Liver (tissue), 9 donors: ENCODE measurements around the gene CD300C. TPM values are rescaled to one million over a fixed set of nuclear protein-coding genes. Genes with fewer than 3 reads are reported as not detected.

Experiments
- DNase-seq: peaks from one replicate; pipeline ENCODE4 v3.0.0-alpha.2; 2017; ENCODE audit warnings: low spot score
- H3K27ac ChIP-seq, 2 donors: one replicate each; pipeline ENCODE4 v1.7.0; 2013; ENCODE audit warnings: inconsistent platforms in 2 of 2, low read length in 2 of 2, control low read depth in 1 of 2, low read depth in 1 of 2, mild to moderate bottlenecking in 1 of 2
- H3K27me3 ChIP-seq, 4 donors: one replicate each; pipeline versions ENCODE4 v1.6.1 to v1.7.0; 2013; ENCODE audit warnings: low read length in 3 of 4, inconsistent platforms in 1 of 4, mild to moderate bottlenecking in 1 of 4, moderate library complexity in 1 of 4; ENCODE audit not compliant: control insufficient read depth in 4 of 4, insufficient read depth in 4 of 4
- H3K36me3 ChIP-seq, 4 donors: one replicate each; pipeline versions ENCODE4 v1.6.1 to v1.7.0; 2013; ENCODE audit warnings: low read length in 3 of 4, mild to moderate bottlenecking in 3 of 4, low read depth in 1 of 4, moderate library complexity in 1 of 4; ENCODE audit not compliant: control insufficient read depth in 4 of 4, insufficient read depth in 3 of 4
- H3K4me1 ChIP-seq, 4 donors: one replicate each; pipeline versions ENCODE4 v1.6.1 to v1.7.0; 2013; ENCODE audit warnings: low read length in 3 of 4, mild to moderate bottlenecking in 3 of 4, moderate library complexity in 1 of 4; ENCODE audit not compliant: control insufficient read depth in 4 of 4, insufficient read depth in 4 of 4
- H3K4me3 ChIP-seq, 3 donors: one replicate each; pipeline versions ENCODE4 v1.6.1 to v1.7.0; 2013; ENCODE audit warnings: low read length in 3 of 3, control low read depth in 1 of 3, low read depth in 1 of 3, mild to moderate bottlenecking in 1 of 3
- H3K9ac ChIP-seq, 2 donors: one replicate each; pipeline ENCODE4 v1.7.0; 2013; ENCODE audit warnings: low read length in 2 of 2, mild to moderate bottlenecking in 2 of 2, moderate library complexity in 2 of 2, control low read depth in 1 of 2, low read depth in 1 of 2
- H3K9me3 ChIP-seq, 4 donors: one replicate each; pipeline versions ENCODE4 v1.6.1 to v1.7.0; 2013; ENCODE audit warnings: low read length in 3 of 4; ENCODE audit not compliant: control insufficient read depth in 4 of 4
- EGR1 ChIP-seq, 2 donors: IDR thresholded peaks; 2 replicates each; pipeline ENCODE4 v1.6.1; 2016 to 2018; ENCODE audit warnings: antibody characterized with exemption in 2 of 2, low read depth in 2 of 2
- FOXA1 ChIP-seq: IDR thresholded peaks from 2 replicates; pipeline ENCODE4 v1.6.1; 2016; ENCODE audit warnings: antibody characterized with exemption
- FOXA2 ChIP-seq: IDR thresholded peaks from 2 replicates; pipeline ENCODE4 v1.6.1; 2016; ENCODE audit warnings: antibody characterized with exemption
- GABPA ChIP-seq, 2 donors: IDR thresholded peaks in 1 of 2; conservative IDR thresholded peaks in 1 of 2; 2 replicates each; pipeline ENCODE4 v1.6.1; 2016; ENCODE audit warnings: antibody characterized with exemption in 2 of 2, mild to moderate bottlenecking in 1 of 2, moderate library complexity in 1 of 2
- HNF4A ChIP-seq, 2 donors: conservative IDR thresholded peaks; 2 replicates each; pipeline ENCODE4 v1.6.1; 2016; ENCODE audit warnings: antibody characterized with exemption in 2 of 2, mild to moderate bottlenecking in 2 of 2
- HNF4G ChIP-seq: IDR thresholded peaks from 2 replicates; pipeline ENCODE4 v1.6.1; 2016; ENCODE audit warnings: antibody characterized with exemption
- JUND ChIP-seq, 2 donors: IDR thresholded peaks; 2 replicates each; pipeline ENCODE4 v1.6.1; 2016; ENCODE audit warnings: antibody characterized with exemption in 2 of 2
- NR2F2 ChIP-seq: IDR thresholded peaks from 2 replicates; pipeline ENCODE4 v1.6.1; 2016; ENCODE audit warnings: antibody characterized with exemption
- RAD21 ChIP-seq, 2 donors: IDR thresholded peaks; 2 replicates each; pipeline ENCODE4 v1.6.1; 2016; ENCODE audit warnings: antibody characterized with exemption in 2 of 2, mild to moderate bottlenecking in 2 of 2
- RXRA ChIP-seq, 2 donors: IDR thresholded peaks; 2 replicates each; pipeline ENCODE4 v1.6.1; 2017 to 2018; ENCODE audit warnings: antibody characterized with exemption in 2 of 2, mild to moderate bottlenecking in 1 of 2
- TAF1 ChIP-seq: conservative IDR thresholded peaks from 2 replicates; pipeline ENCODE4 v1.6.1; 2016; ENCODE audit warnings: antibody characterized with exemption, mild to moderate bottlenecking
- YY1 ChIP-seq: IDR thresholded peaks from 2 replicates; pipeline ENCODE4 v1.6.1; 2016; ENCODE audit warnings: antibody characterized with exemption, mild to moderate bottlenecking
- WGBS: extraction: QIAGEN DNeasy Blood & Tissue Kit; methylation state at CpG from one replicate; pipeline ENCODE4 v1.1.7; 2013; 5-methylcytosine and 5-hydroxymethylcytosine counted together
- polyA plus RNA-seq, 2 donors: library from polyadenylated mRNA; stranded (reverse) in 1 of 2; unstranded in 1 of 2; fragments of 200-250 nt in 1 of 2; fragments of >200 nt in 1 of 2; fragmentation: Nextera tagmentation in 1 of 2; extraction: Ambion mirVana in 1 of 2; gene quantifications; one replicate each; pipeline versions ENCODE4 v1.2.1 to v1.2.3, GENCODE V29; 2013 to 2015
- total RNA-seq, 2 donors: library from RNA; depleted of rRNA; stranded (reverse); fragments of >200 nt; gene quantifications; one replicate each; pipeline ENCODE4 v1.2.3, GENCODE V29; 2014
- TF ChIP-seq, protein P1 (sequence below): IDR thresholded peaks from 2 replicates; pipeline ENCODE4 v1.6.1; 2016; ENCODE audit warnings: antibody characterized with exemption
- TF ChIP-seq, protein P2 (sequence below): IDR thresholded peaks from 2 replicates; pipeline ENCODE4 v1.6.1; 2016; ENCODE audit warnings: antibody characterized with exemption
- TF ChIP-seq, protein P3 (sequence below): IDR thresholded peaks from 2 replicates; pipeline ENCODE4 v1.6.1; 2016; ENCODE audit warnings: antibody characterized with exemption, mild to moderate bottlenecking
- TF ChIP-seq, protein P4 (sequence below): IDR thresholded peaks from 2 replicates; pipeline ENCODE4 v1.6.1; 2016; ENCODE audit warnings: antibody characterized with exemption
- donor health status: healthy.
- donor health status: healthy.
- donor health status: healthy.
- donor health status: healthy.
- donor health status: healthy.

CD300C gene
- total and polyA plus RNA-seq, 4 donors: 0.17 to 1.5 (median 1.0) TPM

DNA sequence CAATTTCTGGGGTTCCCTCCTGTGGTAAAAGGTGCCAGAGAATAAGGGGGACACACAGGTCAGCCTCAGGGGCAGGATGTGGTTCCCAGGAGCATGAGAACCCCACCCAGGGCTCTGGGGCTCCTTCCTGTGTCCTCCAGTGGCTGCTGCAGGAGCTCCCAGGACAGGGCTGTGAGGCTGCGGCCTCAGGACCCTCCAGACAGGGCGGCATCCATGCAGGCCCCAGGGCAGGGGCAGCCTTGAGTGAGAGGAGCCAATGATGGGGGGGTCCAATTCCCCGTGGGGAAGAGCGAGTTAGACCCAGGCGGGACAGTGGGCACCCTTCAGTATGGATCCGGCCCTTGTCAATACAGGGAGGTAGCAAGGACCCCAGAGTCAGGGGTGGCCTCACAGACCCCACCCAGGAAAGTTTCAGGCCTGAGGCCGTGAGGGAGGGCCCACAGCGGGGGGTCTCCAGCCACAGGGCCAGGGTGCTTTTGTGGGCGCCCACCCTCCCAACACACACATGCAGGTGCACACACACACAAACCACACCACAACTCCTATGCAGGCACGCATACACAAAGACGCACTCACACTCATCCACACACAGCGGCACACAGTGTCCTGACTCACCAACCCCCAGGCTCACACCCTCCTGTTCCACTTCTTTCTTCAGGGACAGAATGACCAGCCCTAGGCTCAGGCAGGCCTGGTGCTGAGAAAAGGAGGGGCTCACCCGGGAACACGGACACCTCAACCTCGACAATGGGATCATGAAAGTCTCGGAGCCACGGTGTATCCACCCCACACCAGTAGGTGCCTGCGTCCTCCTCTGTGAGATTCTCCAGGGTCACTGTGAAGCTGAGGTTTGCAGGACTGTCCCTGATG, 1.8 kb downstream of the CD300C start:
- Histone ChIP-seq H3K4me1 (peaks cover 0 to 4% (median 0%) of the 10 kb centered on the region in 4 donors), H3K36me3 (no peaks in the 10 kb centered on the region), H3K9ac (no peak overlapping the region), H3K27ac (no peak overlapping the region), H3K4me3 (no peak overlapping the region), H3K9me3 (no peaks in the 10 kb centered on the region), H3K27me3 (no peaks in the 10 kb centered on the region)
- 89% methylated on average over 18 of the region's 18 CpGs for WGBS
- TF ChIP-seq JUND (IDR thresholded peaks at IDR 0.05) (no peak), YY1 (no peak), TAF1 (no peak), RXRA (IDR thresholded peaks at IDR 0.05) (no peak), HNF4G (no peak), GABPA (IDR thresholded peaks at IDR 0.05 in 1 of 2, conservative IDR thresholded peaks at IDR 0.05 in 1 of 2) (no peak), FOXA2 (no peak), NR2F2 (no peak)
- TF ChIP-seq, protein P1, sequence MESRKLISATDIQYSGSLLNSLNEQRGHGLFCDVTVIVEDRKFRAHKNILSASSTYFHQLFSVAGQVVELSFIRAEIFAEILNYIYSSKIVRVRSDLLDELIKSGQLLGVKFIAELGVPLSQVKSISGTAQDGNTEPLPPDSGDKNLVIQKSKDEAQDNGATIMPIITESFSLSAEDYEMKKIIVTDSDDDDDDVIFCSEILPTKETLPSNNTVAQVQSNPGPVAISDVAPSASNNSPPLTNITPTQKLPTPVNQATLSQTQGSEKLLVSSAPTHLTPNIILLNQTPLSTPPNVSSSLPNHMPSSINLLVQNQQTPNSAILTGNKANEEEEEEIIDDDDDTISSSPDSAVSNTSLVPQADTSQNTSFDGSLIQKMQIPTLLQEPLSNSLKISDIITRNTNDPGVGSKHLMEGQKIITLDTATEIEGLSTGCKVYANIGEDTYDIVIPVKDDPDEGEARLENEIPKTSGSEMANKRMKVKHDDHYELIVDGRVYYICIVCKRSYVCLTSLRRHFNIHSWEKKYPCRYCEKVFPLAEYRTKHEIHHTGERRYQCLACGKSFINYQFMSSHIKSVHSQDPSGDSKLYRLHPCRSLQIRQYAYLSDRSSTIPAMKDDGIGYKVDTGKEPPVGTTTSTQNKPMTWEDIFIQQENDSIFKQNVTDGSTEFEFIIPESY: no peak
- DNase-seq: no peak

DNA sequence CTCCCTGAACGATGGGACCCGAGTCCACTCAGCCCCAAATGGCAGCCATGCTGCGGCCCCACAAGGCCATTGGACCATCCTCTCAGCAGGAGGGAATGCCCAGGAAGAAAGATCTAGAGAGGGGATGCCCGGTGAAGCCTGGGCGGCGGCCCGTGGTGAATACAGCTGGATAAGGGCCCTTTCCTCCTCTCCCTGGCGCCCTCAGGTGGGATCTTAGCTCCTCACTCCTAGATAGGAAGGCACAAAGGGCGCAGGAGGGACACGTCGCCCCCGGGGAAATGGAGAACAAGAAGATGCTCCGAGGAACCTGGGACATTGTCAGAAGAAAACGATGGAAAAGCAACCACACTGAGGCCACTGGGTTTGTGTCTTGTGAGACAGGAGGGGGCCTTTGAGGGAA, 2.5 kb downstream of the CD300C start:
- WGBS: 71% methylated on average over 14 of the region's 14 CpGs
- H3K9ac ChIP-seq: no peak overlapping the region
- H3K4me1 ChIP-seq: peaks cover 0 to 4% (median 0%) of the 10 kb centered on the region in 4 donors
- DNase-seq: no peak
- no peak overlapping the region for H3K4me3 ChIP-seq
- no peaks in the 10 kb centered on the region for H3K36me3 ChIP-seq
- H3K9me3 ChIP-seq: no peaks in the 10 kb centered on the region
- H3K27me3 ChIP-seq: no peaks in the 10 kb centered on the region
- no peak for TF ChIP-seq FOXA2
- TF ChIP-seq, protein P2, sequence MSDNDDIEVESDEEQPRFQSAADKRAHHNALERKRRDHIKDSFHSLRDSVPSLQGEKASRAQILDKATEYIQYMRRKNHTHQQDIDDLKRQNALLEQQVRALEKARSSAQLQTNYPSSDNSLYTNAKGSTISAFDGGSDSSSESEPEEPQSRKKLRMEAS: no peak
- no peak for TF ChIP-seq HNF4A (conservative IDR thresholded peaks at IDR 0.05)
- no peak for TF ChIP-seq NR2F2
- TF ChIP-seq EGR1 (IDR thresholded peaks at IDR 0.05; ENCODE audit: low read depth in 2 of 2): no peak
- TF ChIP-seq GABPA (IDR thresholded peaks at IDR 0.05 in 1 of 2, conservative IDR thresholded peaks at IDR 0.05 in 1 of 2): no peak
- TF ChIP-seq, protein P3, sequence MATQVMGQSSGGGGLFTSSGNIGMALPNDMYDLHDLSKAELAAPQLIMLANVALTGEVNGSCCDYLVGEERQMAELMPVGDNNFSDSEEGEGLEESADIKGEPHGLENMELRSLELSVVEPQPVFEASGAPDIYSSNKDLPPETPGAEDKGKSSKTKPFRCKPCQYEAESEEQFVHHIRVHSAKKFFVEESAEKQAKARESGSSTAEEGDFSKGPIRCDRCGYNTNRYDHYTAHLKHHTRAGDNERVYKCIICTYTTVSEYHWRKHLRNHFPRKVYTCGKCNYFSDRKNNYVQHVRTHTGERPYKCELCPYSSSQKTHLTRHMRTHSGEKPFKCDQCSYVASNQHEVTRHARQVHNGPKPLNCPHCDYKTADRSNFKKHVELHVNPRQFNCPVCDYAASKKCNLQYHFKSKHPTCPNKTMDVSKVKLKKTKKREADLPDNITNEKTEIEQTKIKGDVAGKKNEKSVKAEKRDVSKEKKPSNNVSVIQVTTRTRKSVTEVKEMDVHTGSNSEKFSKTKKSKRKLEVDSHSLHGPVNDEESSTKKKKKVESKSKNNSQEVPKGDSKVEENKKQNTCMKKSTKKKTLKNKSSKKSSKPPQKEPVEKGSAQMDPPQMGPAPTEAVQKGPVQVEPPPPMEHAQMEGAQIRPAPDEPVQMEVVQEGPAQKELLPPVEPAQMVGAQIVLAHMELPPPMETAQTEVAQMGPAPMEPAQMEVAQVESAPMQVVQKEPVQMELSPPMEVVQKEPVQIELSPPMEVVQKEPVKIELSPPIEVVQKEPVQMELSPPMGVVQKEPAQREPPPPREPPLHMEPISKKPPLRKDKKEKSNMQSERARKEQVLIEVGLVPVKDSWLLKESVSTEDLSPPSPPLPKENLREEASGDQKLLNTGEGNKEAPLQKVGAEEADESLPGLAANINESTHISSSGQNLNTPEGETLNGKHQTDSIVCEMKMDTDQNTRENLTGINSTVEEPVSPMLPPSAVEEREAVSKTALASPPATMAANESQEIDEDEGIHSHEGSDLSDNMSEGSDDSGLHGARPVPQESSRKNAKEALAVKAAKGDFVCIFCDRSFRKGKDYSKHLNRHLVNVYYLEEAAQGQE: no peak
- TF ChIP-seq, protein P1: no peak
- no peak for TF ChIP-seq TAF1
- TF ChIP-seq YY1: no peak
- TF ChIP-seq, protein P4, sequence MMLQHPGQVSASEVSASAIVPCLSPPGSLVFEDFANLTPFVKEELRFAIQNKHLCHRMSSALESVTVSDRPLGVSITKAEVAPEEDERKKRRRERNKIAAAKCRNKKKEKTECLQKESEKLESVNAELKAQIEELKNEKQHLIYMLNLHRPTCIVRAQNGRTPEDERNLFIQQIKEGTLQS: no peak
- TF ChIP-seq HNF4G: no peak
- no peak for TF ChIP-seq RAD21 (IDR thresholded peaks at IDR 0.05)
- no peak for TF ChIP-seq FOXA1
- no peak overlapping the region for H3K27ac ChIP-seq
